ENCODE results near the gene TNFRSF11A. TPM values are rescaled to one million over a fixed set of nuclear protein-coding genes. Genes with fewer than 3 reads are reported as not detected.
A peak's percentile ranks its signal among the peaks of the same experiment; 100 is the strongest.

The TNFRSF11A gene
- 0.13 TPM for polyA plus RNA-seq (2013, experiment 1 of 2)
- polyA plus RNA-seq (2013, experiment 2 of 2): 0.12 TPM

- H2BK120ac ChIP-seq (ENCODE audit: low read depth, low read length): no peak within 1 kb of the TSS
- no peaks in the 10 kb centered on the region for H3K79me1 ChIP-seq (ENCODE audit: low read depth, low read length)
- no peak within 1 kb of the TSS for H2BK15ac ChIP-seq (ENCODE audit: low read length)
- H4K91ac ChIP-seq (ENCODE audit: low read depth, low read length, poor library complexity): no peak within 1 kb of the TSS
- H3K18ac ChIP-seq (ENCODE audit: low read length): peak within 1 kb of the TSS; percentile 84
- H3K4ac ChIP-seq (ENCODE audit: low read length): no peak within 1 kb of the TSS
- H3K4me3 ChIP-seq (ENCODE audit: low read length in 2 of 2): peak within 1 kb of the TSS; percentile 38 to 83
- H3K9ac ChIP-seq (ENCODE audit: low read depth, low read length, poor library complexity): peak within 1 kb of the TSS; percentile 0
- DNase-seq (ENCODE audit: low spot score): no peak
- peaks cover 9 to 84% (median 41%) of the 10 kb centered on the region in 3 experiments for H3K27me3 ChIP-seq (ENCODE audit: control insufficient read depth in 3 of 3, insufficient read depth in 3 of 3, low read depth in 1 of 3, low read length in 3 of 3)
- H3K27ac ChIP-seq (replicated peaks; ENCODE audit: low read length): no peak within 1 kb of the TSS
- H2AFZ ChIP-seq (ENCODE audit: low read length): peak within 1 kb of the TSS; percentile 91
- no peak within 1 kb of the TSS for H2BK12ac ChIP-seq (ENCODE audit: low read length)
- H2AK5ac ChIP-seq (ENCODE audit: low read depth, low read length): no peak within 1 kb of the TSS
- H3K4me2 ChIP-seq (ENCODE audit: insufficient read depth, low read length, poor library complexity, severe bottlenecking): peak within 1 kb of the TSS; percentile 96
- no peaks in the 10 kb centered on the region for H3K9me3 ChIP-seq (replicated peaks in 1 of 2; ENCODE audit: control insufficient read depth in 2 of 2, insufficient read depth in 1 of 2, low read depth in 1 of 2, low read length in 2 of 2)
- H2BK5ac ChIP-seq (ENCODE audit: low read length): peak within 1 kb of the TSS; percentile 57
- WGBS, 2 donors (ENCODE audit: extremely low coverage in 2 of 2, insufficient read length in 2 of 2, insufficient replicate concordance in 1 of 2): no CpG with 5 or more reads among the region's 99 CpGs
- peaks cover 7% of the 10 kb centered on the region in 2 donors for H3K4me1 ChIP-seq (ENCODE audit: control insufficient read depth in 2 of 2, insufficient read depth in 1 of 2, low read depth in 1 of 2, low read length in 2 of 2)
- H4K8ac ChIP-seq (ENCODE audit: low read depth, low read length): no peak within 1 kb of the TSS
- peak within 1 kb of the TSS; percentile 47 for H3K14ac ChIP-seq (ENCODE audit: low read length)
- H3K36me3 ChIP-seq (replicated peaks in 1 of 2; ENCODE audit: control insufficient read depth in 2 of 2, insufficient read depth in 2 of 2, low read length in 2 of 2): no peaks in the 10 kb centered on the region
- peak within 1 kb of the TSS; percentile 58 for H3K23ac ChIP-seq (ENCODE audit: low read depth, low read length, poor library complexity)
Measured at GRCh38 chr18:62324917-62325805, at the start of gene TNFRSF11A. Gene TNFRSF11A (plus strand): TSS chr18:62325310. CDS start chr18:62325353, 43 bp downstream.

DNA sequence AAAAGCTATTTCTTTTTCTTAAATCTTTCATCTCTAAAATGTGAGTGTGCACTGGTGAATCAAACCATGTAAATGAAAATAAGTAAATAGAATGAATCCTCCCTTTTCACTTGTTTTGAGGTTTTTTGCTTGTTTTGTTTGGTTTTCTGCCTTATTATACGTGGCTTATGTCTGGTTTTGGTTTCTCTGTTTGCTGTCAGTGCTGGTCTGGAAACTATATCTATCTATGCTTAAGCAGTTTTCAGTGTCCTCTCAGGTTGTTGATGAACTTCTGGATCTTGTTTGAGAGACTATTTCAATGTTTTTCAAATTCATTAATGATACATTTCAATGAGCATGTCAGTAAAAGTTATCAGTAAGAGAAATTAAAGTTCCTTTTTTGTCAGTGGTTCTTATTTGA lies 48.1 kb upstream of the TNFRSF11A start:
- no peak for DNase-seq (ENCODE audit: low spot score)
- no peak overlapping the region for H3K14ac ChIP-seq (ENCODE audit: low read length)
- WGBS, 2 donors (ENCODE audit: extremely low coverage in 2 of 2, insufficient read length in 2 of 2, insufficient replicate concordance in 1 of 2): no CpG with 5 or more reads among the region's 1 CpG

GRCh38 chr18:62279561-62279960 lies 45.5 kb upstream of the TNFRSF11A start:
- no peak overlapping the region for H4K8ac ChIP-seq (ENCODE audit: low read depth, low read length)
- H3K79me1 ChIP-seq (ENCODE audit: low read depth, low read length): no peaks in the 10 kb centered on the region
- no peak overlapping the region for H3K4me3 ChIP-seq (ENCODE audit: low read length in 2 of 2)
- no peak overlapping the region for H3K4ac ChIP-seq (ENCODE audit: low read length)
- no CpG with 5 or more reads among the region's 5 CpGs for WGBS, 2 donors (ENCODE audit: extremely low coverage in 2 of 2, insufficient read length in 2 of 2, insufficient replicate concordance in 1 of 2)
- no peaks in the 10 kb centered on the region for H3K9me3 ChIP-seq (replicated peaks in 1 of 2; ENCODE audit: control insufficient read depth in 2 of 2, insufficient read depth in 1 of 2, low read depth in 1 of 2, low read length in 2 of 2)
- H3K14ac ChIP-seq (ENCODE audit: low read length): no peak overlapping the region
- no peak overlapping the region for H2AFZ ChIP-seq (ENCODE audit: low read length)
- H3K18ac ChIP-seq (ENCODE audit: low read length): no peak overlapping the region
- H3K4me1 ChIP-seq (ENCODE audit: control insufficient read depth in 2 of 2, insufficient read depth in 1 of 2, low read depth in 1 of 2, low read length in 2 of 2): peaks cover 0 to 4% of the 10 kb centered on the region in 2 donors
- peak overlapping the region; percentile 23 for H3K27ac ChIP-seq (replicated peaks; ENCODE audit: low read length)
- no peak overlapping the region for H3K9ac ChIP-seq (ENCODE audit: low read depth, low read length, poor library complexity)
- H2BK120ac ChIP-seq (ENCODE audit: low read depth, low read length): no peak overlapping the region
- no peak overlapping the region for H2BK12ac ChIP-seq (ENCODE audit: low read length)
- H2AK5ac ChIP-seq (ENCODE audit: low read depth, low read length): no peak overlapping the region
- H3K27me3 ChIP-seq (ENCODE audit: control insufficient read depth in 3 of 3, insufficient read depth in 3 of 3, low read depth in 1 of 3, low read length in 3 of 3): no peaks in the 10 kb centered on the region
- H3K23ac ChIP-seq (ENCODE audit: low read depth, low read length, poor library complexity): no peak overlapping the region
- peak; percentile 32 for DNase-seq (ENCODE audit: low spot score)
- H2BK5ac ChIP-seq (ENCODE audit: low read length): no peak overlapping the region
- no peak overlapping the region for H2BK15ac ChIP-seq (ENCODE audit: low read length)
- no peak overlapping the region for H3K4me2 ChIP-seq (ENCODE audit: insufficient read depth, low read length, poor library complexity, severe bottlenecking)
- peaks cover 0 to 83% of the 10 kb centered on the region in 2 donors for H3K36me3 ChIP-seq (replicated peaks in 1 of 2; ENCODE audit: control insufficient read depth in 2 of 2, insufficient read depth in 2 of 2, low read length in 2 of 2)
- no peak overlapping the region for H4K91ac ChIP-seq (ENCODE audit: low read depth, low read length, poor library complexity)

More for the DNA sequence above, 48.1 kb upstream of the TNFRSF11A start:
- Histone ChIP-seq H3K23ac (ENCODE audit: low read depth, low read length, poor library complexity) (no peak overlapping the region), H3K4me2 (ENCODE audit: insufficient read depth, low read length, poor library complexity, severe bottlenecking) (no peak overlapping the region), H3K27ac (replicated peaks; ENCODE audit: low read length) (no peak overlapping the region), H4K8ac (ENCODE audit: low read depth, low read length) (no peak overlapping the region), H2AFZ (ENCODE audit: low read length) (no peak overlapping the region), H3K4ac (ENCODE audit: low read length) (no peak overlapping the region), H3K36me3 (replicated peaks in 1 of 2; ENCODE audit: control insufficient read depth in 2 of 2, insufficient read depth in 2 of 2, low read length in 2 of 2) (peaks cover 0 to 79% of the 10 kb centered on the region in 2 donors), H3K9ac (ENCODE audit: low read depth, low read length, poor library complexity) (no peak overlapping the region), H2AK5ac (ENCODE audit: low read depth, low read length) (no peak overlapping the region), H2BK120ac (ENCODE audit: low read depth, low read length) (no peak overlapping the region), H3K18ac (ENCODE audit: low read length) (no peak overlapping the region), H2BK5ac (ENCODE audit: low read length) (no peak overlapping the region), H3K4me1 (ENCODE audit: control insufficient read depth in 2 of 2, insufficient read depth in 1 of 2, low read depth in 1 of 2, low read length in 2 of 2) (peaks cover 0 to 4% of the 10 kb centered on the region in 2 donors), H3K79me1 (ENCODE audit: low read depth, low read length) (no peaks in the 10 kb centered on the region), H2BK12ac (ENCODE audit: low read length) (no peak overlapping the region), H3K9me3 (replicated peaks in 1 of 2; ENCODE audit: control insufficient read depth in 2 of 2, insufficient read depth in 1 of 2, low read depth in 1 of 2, low read length in 2 of 2) (no peaks in the 10 kb centered on the region), H2BK15ac (ENCODE audit: low read length) (no peak overlapping the region), H3K4me3 (ENCODE audit: low read length in 2 of 2) (no peak overlapping the region), H4K91ac (ENCODE audit: low read depth, low read length, poor library complexity) (no peak overlapping the region), H3K27me3 (ENCODE audit: control insufficient read depth in 3 of 3, insufficient read depth in 3 of 3, low read depth in 1 of 3, low read length in 3 of 3) (no peaks in the 10 kb centered on the region)

GRCh38 chr18:62280058-62280457 lies 45.1 kb upstream of the TNFRSF11A start:
- no CpG with 5 or more reads among the region's 6 CpGs for WGBS, 2 donors (ENCODE audit: extremely low coverage in 2 of 2, insufficient read length in 2 of 2, insufficient replicate concordance in 1 of 2)
- Histone ChIP-seq H2AFZ (ENCODE audit: low read length) (no peak overlapping the region), H3K9ac (ENCODE audit: low read depth, low read length, poor library complexity) (no peak overlapping the region), H3K18ac (ENCODE audit: low read length) (no peak overlapping the region), H3K4me1 (ENCODE audit: control insufficient read depth in 2 of 2, insufficient read depth in 1 of 2, low read depth in 1 of 2, low read length in 2 of 2) (peaks cover 0 to 4% of the 10 kb centered on the region in 2 donors), H4K8ac (ENCODE audit: low read depth, low read length) (no peak overlapping the region), H2BK120ac (ENCODE audit: low read depth, low read length) (no peak overlapping the region), H2BK5ac (ENCODE audit: low read length) (no peak overlapping the region), H3K4ac (ENCODE audit: low read length) (no peak overlapping the region), H3K9me3 (replicated peaks in 1 of 2; ENCODE audit: control insufficient read depth in 2 of 2, insufficient read depth in 1 of 2, low read depth in 1 of 2, low read length in 2 of 2) (no peaks in the 10 kb centered on the region), H3K4me3 (ENCODE audit: low read length in 2 of 2) (no peak overlapping the region), H2BK12ac (ENCODE audit: low read length) (no peak overlapping the region), H3K79me1 (ENCODE audit: low read depth, low read length) (no peaks in the 10 kb centered on the region), H3K27me3 (ENCODE audit: control insufficient read depth in 3 of 3, insufficient read depth in 3 of 3, low read depth in 1 of 3, low read length in 3 of 3) (no peaks in the 10 kb centered on the region), H3K36me3 (replicated peaks in 1 of 2; ENCODE audit: control insufficient read depth in 2 of 2, insufficient read depth in 2 of 2, low read length in 2 of 2) (peaks cover 0 to 82% of the 10 kb centered on the region in 2 donors), H4K91ac (ENCODE audit: low read depth, low read length, poor library complexity) (no peak overlapping the region), H3K4me2 (ENCODE audit: insufficient read depth, low read length, poor library complexity, severe bottlenecking) (no peak overlapping the region), H2AK5ac (ENCODE audit: low read depth, low read length) (no peak overlapping the region), H3K27ac (replicated peaks; ENCODE audit: low read length) (no peak overlapping the region), H3K14ac (ENCODE audit: low read length) (no peak overlapping the region), H3K23ac (ENCODE audit: low read depth, low read length, poor library complexity) (no peak overlapping the region), H2BK15ac (ENCODE audit: low read length) (no peak overlapping the region)
- no peak for DNase-seq (ENCODE audit: low spot score)

Measured in neuronal stem cell (in vitro differentiated cells).